ENCODE measurements around the gene PALB2. TPM values are rescaled to one million over a fixed set of nuclear protein-coding genes. Genes with fewer than 3 reads are reported as not detected.

Gene PALB2
- total RNA-seq, 4 donors from 2014 or later: 6.9 to 13.3 (median 8.6) TPM

Other genes with a start within 250 kb of the PALB2 start
- gene COG7, start 188.1 kb downstream of the PALB2 start, total RNA-seq: 10 to 100 TPM; 11.9 to 23.7 (median 15.1) TPM
- gene GGA2, start 130.8 kb downstream of the PALB2 start, total RNA-seq: 10 to 100 TPM; 20.3 to 37.3 (median 23.0) TPM
- 10 to 100 TPM; 14.2 to 24.4 (median 18.2) TPM for gene EARS2, start 84.0 kb downstream of the PALB2 start, total RNA-seq
- gene UBFD1, start 83.6 kb downstream of the PALB2 start, total RNA-seq: 10 to 100 TPM; 39.1 to 86.8 (median 65.5) TPM
- 100 to 1,000 TPM in 1 of 4 donors, 10 to 100 TPM in 3; 76.6 to 115 (median 84.4) TPM for gene NDUFAB1, start 45.0 kb downstream of the PALB2 start, total RNA-seq
- gene DCTN5, start 156 bp upstream of the PALB2 start, total RNA-seq: 10 to 100 TPM; 31.1 to 50.7 (median 37.0) TPM
- 1 to 10 TPM in 3 of 4 donors, under 1 TPM in 1; 0.42 to 2.1 (median 1.3) TPM for gene PLK1, start 37.6 kb upstream of the PALB2 start, total RNA-seq
- gene ERN2, start 71.9 kb upstream of the PALB2 start, total RNA-seq: under 1 TPM in 1 of 4 donors, not detected in 3; 0.11 TPM
- gene CHP2, start 113.7 kb upstream of the PALB2 start, total RNA-seq: not detected
- gene PRKCB, start 194.7 kb upstream of the PALB2 start, total RNA-seq: 10 to 100 TPM in 2 of 4 donors, 1 to 10 TPM in 2; 5.8 to 15.6 (median 9.7) TPM